Activated CD4-positive, alpha-beta memory T cell treated with anti-CD3 and anti-CD28 coated beads for 36 hours (primary cell): Measurements from ENCODE around the gene SVEP1. TPM values are rescaled to one million over a fixed set of nuclear protein-coding genes. Genes with fewer than 3 reads are reported as not detected.

ENCODE experiments used
- CTCF ChIA-PET: fragments of 350-600 bp; sonication (Branson Sonifier 250); formaldehyde crosslinking; loops from one replicate; lab custom pipeline; 2021; ENCODE audit warnings: antibody characterized with exemption, inconsistent platforms; lab: Charles Lee
- POLR2A ChIA-PET: fragments of 350-600 bp; sonication (Branson Sonifier 250); formaldehyde crosslinking; loops from one replicate; lab custom pipeline; 2021; ENCODE audit warnings: antibody characterized with exemption; lab: Charles Lee
- DNase-seq: peaks from one replicate; pipeline ENCODE4 v3.0.0-alpha.2; 2020
- H3K27ac Mint-ChIP-seq: one replicate; pipeline ENCODE4 v1.8.0; 2021; ENCODE audit warnings: mixed read lengths
- H3K27me3 Mint-ChIP-seq: one replicate; pipeline ENCODE4 v1.8.0; 2021; ENCODE audit warnings: mixed read lengths
- H3K36me3 Mint-ChIP-seq: one replicate; pipeline ENCODE4 v1.8.0; 2021; ENCODE audit warnings: mixed read lengths
- H3K4me1 Mint-ChIP-seq: one replicate; pipeline ENCODE4 v1.8.0; 2021; ENCODE audit warnings: low read depth, mixed read lengths
- H3K4me3 Mint-ChIP-seq: one replicate; pipeline ENCODE4 v1.8.0; 2021; ENCODE audit warnings: mild to moderate bottlenecking, mixed read lengths
- H3K9me3 Mint-ChIP-seq: one replicate; pipeline ENCODE4 v1.8.0; 2021; ENCODE audit warnings: mixed read lengths
- intact Hi-C: fragments of 100-400 bp; cut with micrococcal nuclease; formaldehyde crosslinking; loops from one replicate; pipeline ENCODE4 v1.15.1; 2023
- total RNA-seq, 2 experiments: library from RNA; stranded (reverse); gene quantifications; one replicate each; pipeline ENCODE4 v1.2.3, GENCODE V29; 2021

SVEP1 gene
- total RNA-seq, 2 experiments from 2014 or later, result not detected

DNA sequence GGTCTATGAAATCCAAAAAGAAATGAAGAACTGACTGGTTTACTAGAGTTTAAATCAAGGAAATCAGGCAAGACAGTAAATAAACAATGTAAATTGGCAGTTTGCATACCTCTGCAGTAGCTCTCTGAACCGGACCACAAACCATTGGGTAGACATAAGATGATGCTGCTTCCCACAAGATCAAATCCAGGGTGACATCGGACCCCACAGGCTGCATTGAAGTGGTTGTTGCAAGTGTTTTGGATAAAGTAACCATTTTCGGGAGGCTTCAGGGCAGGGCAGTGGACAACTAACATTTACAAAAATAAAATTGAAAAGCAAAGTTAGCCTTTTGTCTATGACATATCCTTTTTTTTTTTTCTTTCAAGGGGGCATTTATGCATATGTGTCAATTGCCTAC, 66.7 kb downstream of the SVEP1 start:
- CTCF ChIA-PET, result no interaction called here
- POLR2A ChIA-PET, result no interaction called here
- H3K27ac Mint-ChIP-seq, result no peak overlapping the region
- H3K4me1 Mint-ChIP-seq, result no peaks in the 10 kb centered on the region
- no peaks in the 10 kb centered on the region for H3K36me3 Mint-ChIP-seq
- intact Hi-C loops, result no loop called here
- H3K9me3 Mint-ChIP-seq, result no peaks in the 10 kb centered on the region
- peaks cover 1% of the 10 kb centered on the region for H3K27me3 Mint-ChIP-seq
- no peak overlapping the region for H3K4me3 Mint-ChIP-seq
- DNase-seq, result no peak

GRCh38 chr9:110509792-110510191, 69.7 kb downstream of the SVEP1 start:
- peaks cover 1% of the 10 kb centered on the region for H3K27me3 Mint-ChIP-seq
- intact Hi-C loops, result no loop called here
- ChIA-PET CTCF (no interaction called here), POLR2A (no interaction called here)
- no peak for DNase-seq
- no peaks in the 10 kb centered on the region for H3K9me3 Mint-ChIP-seq
- H3K4me1 Mint-ChIP-seq, result no peaks in the 10 kb centered on the region
- H3K36me3 Mint-ChIP-seq, result no peaks in the 10 kb centered on the region
- no peak overlapping the region for H3K27ac Mint-ChIP-seq
- H3K4me3 Mint-ChIP-seq, result no peak overlapping the region

DNA sequence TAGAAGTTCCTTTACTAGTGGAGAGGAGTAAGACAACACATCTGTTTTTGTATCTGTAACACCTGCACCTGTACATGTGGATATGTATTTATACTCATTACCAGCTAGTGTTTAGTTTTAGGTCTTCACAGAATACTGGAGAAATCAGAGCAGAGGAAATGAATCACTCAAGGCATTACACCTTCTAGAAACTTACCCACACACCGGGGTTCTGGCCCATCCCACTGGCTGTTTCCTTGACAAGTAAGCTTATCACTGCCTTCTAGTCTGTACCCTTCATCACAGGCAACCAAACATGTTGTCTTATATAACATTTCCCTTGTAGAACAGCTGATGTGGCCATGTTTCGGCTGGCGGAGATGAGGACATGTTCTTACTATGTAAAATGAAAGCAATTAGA, 76.7 kb downstream of the SVEP1 start:
- POLR2A ChIA-PET, result no interaction called here
- H3K27ac Mint-ChIP-seq, result no peak overlapping the region
- no peaks in the 10 kb centered on the region for H3K27me3 Mint-ChIP-seq
- no peak overlapping the region for H3K4me3 Mint-ChIP-seq
- no peaks in the 10 kb centered on the region for H3K9me3 Mint-ChIP-seq
- DNase-seq, result no peak
- CTCF ChIA-PET, result no interaction called here
- H3K4me1 Mint-ChIP-seq, result no peaks in the 10 kb centered on the region
- intact Hi-C loops, result no loop called here
- H3K36me3 Mint-ChIP-seq, result no peaks in the 10 kb centered on the region

GRCh38 chr9:110499608-110500007, 79.9 kb downstream of the SVEP1 start:
- POLR2A ChIA-PET, result no interaction called here
- no peaks in the 10 kb centered on the region for H3K4me1 Mint-ChIP-seq

DNA sequence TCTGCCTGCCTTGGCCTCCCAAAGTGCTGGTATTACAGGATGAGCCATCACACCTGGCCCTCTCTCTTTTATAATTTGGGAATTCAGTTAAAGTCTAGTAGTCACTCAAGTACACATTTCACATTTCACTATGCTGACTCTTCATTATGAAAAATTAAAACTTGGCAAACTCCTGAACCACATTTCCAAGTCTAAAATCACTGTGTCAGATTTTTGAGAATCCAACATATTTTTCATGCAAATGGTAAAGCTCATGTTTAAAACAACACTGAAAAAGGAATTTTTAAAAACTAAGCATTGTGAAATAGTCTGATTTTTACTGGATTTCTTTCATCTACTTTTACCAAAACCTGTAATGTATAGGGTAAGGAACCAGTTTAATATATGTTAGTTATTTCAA, 92.3 kb downstream of the SVEP1 start:
- POLR2A ChIA-PET, result no interaction called here
- H3K27me3 Mint-ChIP-seq, result no peaks in the 10 kb centered on the region

More at GRCh38 chr9:110499608-110500007, 79.9 kb downstream of the SVEP1 start:
- Mint-ChIP-seq H3K27me3 (no peaks in the 10 kb centered on the region), H3K36me3 (no peaks in the 10 kb centered on the region), H3K27ac (no peak overlapping the region), H3K4me3 (no peak overlapping the region), H3K9me3 (no peaks in the 10 kb centered on the region)
- DNase-seq, result no peak
- intact Hi-C loops, result no loop called here
- CTCF ChIA-PET, result no interaction called here

DNA sequence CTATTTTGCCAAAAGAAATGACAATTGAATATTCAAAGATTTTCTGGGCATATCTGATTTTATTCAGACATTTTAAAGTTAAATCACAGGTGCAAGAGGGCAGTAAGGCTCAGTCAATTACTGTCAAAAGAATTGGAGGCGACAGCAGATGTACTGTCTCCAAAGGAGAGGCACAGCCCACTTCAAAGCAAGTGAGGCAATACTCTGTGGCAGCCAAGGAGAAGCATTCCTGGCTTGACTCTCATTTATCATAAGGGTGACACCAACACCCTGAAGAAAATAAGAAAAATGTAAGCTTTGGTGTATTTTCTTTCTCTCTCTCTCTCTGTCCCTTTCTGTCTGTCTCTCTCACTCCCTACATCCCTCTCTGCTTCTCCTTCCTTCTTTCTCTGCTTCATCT, 93.3 kb downstream of the SVEP1 start:
- no peak overlapping the region for H3K27ac Mint-ChIP-seq
- ChIA-PET CTCF (no interaction called here), POLR2A (interaction anchor here (0.6 kb wide), 1 partner anchor 347 kb away, joined by 5 read pairs; no protein-coding TSS in a partner anchor)
- no peaks in the 10 kb centered on the region for H3K36me3 Mint-ChIP-seq
- no peak overlapping the region for H3K4me3 Mint-ChIP-seq
- no peaks in the 10 kb centered on the region for H3K4me1 Mint-ChIP-seq
- DNase-seq, result no peak
- intact Hi-C loops, result no loop called here
- no peaks in the 10 kb centered on the region for H3K9me3 Mint-ChIP-seq
- no peaks in the 10 kb centered on the region for H3K27me3 Mint-ChIP-seq

More for the DNA sequence above, 92.3 kb downstream of the SVEP1 start:
- intact Hi-C loops, result no loop called here
- CTCF ChIA-PET, result no interaction called here
- no peak overlapping the region for H3K27ac Mint-ChIP-seq
- H3K36me3 Mint-ChIP-seq, result no peaks in the 10 kb centered on the region
- DNase-seq, result no peak
- no peak overlapping the region for H3K4me3 Mint-ChIP-seq
- H3K4me1 Mint-ChIP-seq, result no peaks in the 10 kb centered on the region
- no peaks in the 10 kb centered on the region for H3K9me3 Mint-ChIP-seq

DNA sequence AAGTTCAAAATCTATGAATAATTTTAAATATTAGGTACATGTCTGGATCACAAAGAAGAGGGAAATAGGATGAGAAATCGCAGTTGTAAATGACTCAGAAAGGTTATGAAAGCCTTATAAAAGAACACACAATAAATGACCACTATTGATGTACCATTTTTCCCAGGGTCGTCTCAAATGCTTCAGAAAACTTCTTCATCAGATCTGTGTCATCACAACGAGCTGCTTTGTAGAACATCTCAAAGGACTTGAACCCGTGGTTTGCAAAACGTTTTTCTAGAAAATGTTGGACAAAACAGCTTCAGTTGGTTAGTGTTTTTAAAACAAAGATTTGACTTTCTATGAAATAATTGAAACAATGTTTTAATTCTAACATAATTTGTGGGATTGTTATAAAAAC, 100.1 kb downstream of the SVEP1 start:
- no peaks in the 10 kb centered on the region for H3K36me3 Mint-ChIP-seq
- no peaks in the 10 kb centered on the region for H3K27me3 Mint-ChIP-seq
- POLR2A ChIA-PET, result no interaction called here
- no peaks in the 10 kb centered on the region for H3K9me3 Mint-ChIP-seq
- no peaks in the 10 kb centered on the region for H3K4me1 Mint-ChIP-seq
- no peak for DNase-seq
- H3K4me3 Mint-ChIP-seq, result no peak overlapping the region
- no peak overlapping the region for H3K27ac Mint-ChIP-seq
- intact Hi-C loops, result no loop called here
- CTCF ChIA-PET, result no interaction called here

- H3K4me1 Mint-ChIP-seq, result no peaks in the 10 kb centered on the region
- H3K4me3 Mint-ChIP-seq, result no peak overlapping the region
- intact Hi-C loops, result no loop called here
- H3K9me3 Mint-ChIP-seq, result no peaks in the 10 kb centered on the region
- POLR2A ChIA-PET, result no interaction called here
- H3K36me3 Mint-ChIP-seq, result no peaks in the 10 kb centered on the region
- CTCF ChIA-PET, result no interaction called here
- no peak for DNase-seq
- no peaks in the 10 kb centered on the region for H3K27me3 Mint-ChIP-seq
- H3K27ac Mint-ChIP-seq, result no peak overlapping the region
These were observed 103.3 kb downstream of the SVEP1 start for GRCh38 chr9:110476251-110476650.

DNA sequence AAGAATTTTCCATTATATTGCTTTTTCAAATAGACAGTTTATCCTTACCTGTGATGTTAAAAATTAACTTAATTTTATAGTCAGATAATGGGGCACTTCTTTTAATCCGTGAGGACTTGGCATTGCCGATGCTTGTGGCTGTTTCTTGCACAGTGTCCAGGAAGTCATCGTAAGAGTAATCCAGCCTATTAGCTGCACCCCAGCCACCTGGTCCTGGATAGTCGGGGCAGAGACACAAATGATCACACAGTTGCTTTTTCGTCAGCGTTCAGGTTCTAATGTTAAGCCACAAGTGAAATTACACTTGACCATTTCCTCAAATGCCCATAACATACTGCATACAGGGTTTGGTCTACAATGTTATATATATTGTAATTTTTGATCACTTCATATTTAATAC, 107.4 kb downstream of the SVEP1 start:
- intact Hi-C loops, result no loop called here
- Mint-ChIP-seq H3K27me3 (no peaks in the 10 kb centered on the region), H3K36me3 (no peaks in the 10 kb centered on the region), H3K4me1 (no peaks in the 10 kb centered on the region), H3K4me3 (no peak overlapping the region), H3K9me3 (no peaks in the 10 kb centered on the region), H3K27ac (no peak overlapping the region)
- CTCF ChIA-PET, result no interaction called here
- POLR2A ChIA-PET, result no interaction called here
- no peak for DNase-seq

GRCh38 chr9:110468950-110469349, 110.6 kb downstream of the SVEP1 start:
- ChIA-PET POLR2A (no interaction called here), CTCF (no interaction called here)
- Mint-ChIP-seq H3K27ac (no peak overlapping the region), H3K4me1 (no peaks in the 10 kb centered on the region), H3K9me3 (no peaks in the 10 kb centered on the region), H3K4me3 (no peak overlapping the region), H3K27me3 (no peaks in the 10 kb centered on the region), H3K36me3 (no peaks in the 10 kb centered on the region)
- intact Hi-C loops, result no loop called here
- DNase-seq, result no peak

GRCh38 chr9:110465190-110465589, 114.4 kb downstream of the SVEP1 start:
- CTCF ChIA-PET, result no interaction called here
- Mint-ChIP-seq H3K36me3 (no peaks in the 10 kb centered on the region), H3K27ac (no peak overlapping the region), H3K4me3 (no peak overlapping the region), H3K27me3 (no peaks in the 10 kb centered on the region), H3K9me3 (no peaks in the 10 kb centered on the region), H3K4me1 (no peaks in the 10 kb centered on the region)
- intact Hi-C loops, result no loop called here
- DNase-seq, result no peak
- POLR2A ChIA-PET, result no interaction called here

- no peak overlapping the region for H3K27ac Mint-ChIP-seq
- no peak overlapping the region for H3K4me3 Mint-ChIP-seq
- no peaks in the 10 kb centered on the region for H3K27me3 Mint-ChIP-seq
- intact Hi-C loops, result no loop called here
- CTCF ChIA-PET, result no interaction called here
- POLR2A ChIA-PET, result no interaction called here
- no peaks in the 10 kb centered on the region for H3K36me3 Mint-ChIP-seq
- H3K9me3 Mint-ChIP-seq, result no peaks in the 10 kb centered on the region
- DNase-seq, result no peak
- no peaks in the 10 kb centered on the region for H3K4me1 Mint-ChIP-seq
These were observed 115.2 kb downstream of the SVEP1 start for GRCh38 chr9:110464321-110464720.

DNA sequence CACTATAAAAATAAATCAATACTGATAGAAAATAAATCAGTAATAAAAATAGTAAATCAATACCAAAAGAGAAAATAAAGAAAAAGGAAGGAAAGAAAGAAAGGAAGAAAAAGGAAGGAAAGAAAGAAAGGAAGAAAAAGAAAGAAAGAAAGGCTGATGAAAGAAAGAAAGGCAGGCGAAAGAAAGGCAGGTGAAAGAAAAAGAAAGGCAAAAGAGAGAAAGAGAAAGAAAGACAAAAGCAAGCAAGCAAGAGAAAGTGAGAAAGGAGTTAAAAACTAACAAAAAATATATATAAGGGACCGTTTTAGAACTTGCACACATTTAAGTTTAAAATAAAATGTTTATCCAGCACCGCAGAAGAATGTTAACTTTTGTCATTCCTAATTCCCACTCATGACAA, 116.0 kb downstream of the SVEP1 start:
- H3K27ac Mint-ChIP-seq, result no peak overlapping the region
- no peak overlapping the region for H3K4me3 Mint-ChIP-seq
- no peaks in the 10 kb centered on the region for H3K9me3 Mint-ChIP-seq
- H3K36me3 Mint-ChIP-seq, result no peaks in the 10 kb centered on the region
- ChIA-PET CTCF (no interaction called here), POLR2A (no interaction called here)
- intact Hi-C loops, result no loop called here
- H3K27me3 Mint-ChIP-seq, result no peaks in the 10 kb centered on the region
- H3K4me1 Mint-ChIP-seq, result no peaks in the 10 kb centered on the region
- no peak for DNase-seq

- H3K27me3 Mint-ChIP-seq, result no peaks in the 10 kb centered on the region
- no peaks in the 10 kb centered on the region for H3K4me1 Mint-ChIP-seq
- intact Hi-C loops, result no loop called here
- no peaks in the 10 kb centered on the region for H3K9me3 Mint-ChIP-seq
- no peak for DNase-seq
- no peaks in the 10 kb centered on the region for H3K36me3 Mint-ChIP-seq
- no peak overlapping the region for H3K27ac Mint-ChIP-seq
- POLR2A ChIA-PET, result no interaction called here
- CTCF ChIA-PET, result no interaction called here
- no peak overlapping the region for H3K4me3 Mint-ChIP-seq
These were observed 122.3 kb downstream of the SVEP1 start for GRCh38 chr9:110457245-110457644.
